Body of pancreas (tissue), 4 donors: Measurements from ENCODE around the gene DOK3. TPM values are rescaled to one million over a fixed set of nuclear protein-coding genes. Genes with fewer than 3 reads are reported as not detected.
"Not testable (repeated sequence)": the region's sequence is repeated elsewhere in the genome, so short reads cannot be mapped to it uniquely, and the experiment has no call there.

Experiments used
- ATAC-seq: fragments of 150-250 bp; one replicate; pipeline ENCODE4 v1.9.1; 2016
- DNase-seq, 4 donors: peaks; one replicate each; pipeline ENCODE4 v3.0.0-alpha.2; 2019
- H3K27ac ChIP-seq, 4 donors: fragments of 200-600 bp; sonication (generic); 1 replicate in 3 of 4; 2 replicates in 1 of 4; pipeline versions ENCODE4 v1.5.1 to v1.6.1; 2016 to 2019; ENCODE audit warnings: mild to moderate bottlenecking in 1 of 4, mixed read lengths in 1 of 4, moderate library complexity in 1 of 4
- H3K27me3 ChIP-seq, 2 donors: fragments of 200-600 bp; sonication (generic); one replicate each; pipeline ENCODE4 v1.6.0; 2016; ENCODE audit warnings: mild to moderate bottlenecking in 1 of 2
- H3K36me3 ChIP-seq, 2 donors: fragments of 200-600 bp; sonication (generic); replicated peaks in 1 of 2; 2 replicates each; pipeline ENCODE4 v1.5.1; 2016; ENCODE audit warnings: low read depth in 2 of 2; ENCODE audit not compliant: insufficient read depth in 1 of 2
- H3K4me1 ChIP-seq: fragments of 200-600 bp; sonication (generic); one replicate; pipeline ENCODE4 v1.6.0; 2016
- H3K4me3 ChIP-seq, 2 donors: fragments of 200-600 bp; sonication (generic); 1 replicate in 1 of 2; 2 replicates in 1 of 2; pipeline ENCODE4 v1.5.1; 2016 to 2019
- H3K9me3 ChIP-seq, 3 donors: fragments of 200-600 bp; sonication (generic); 1 replicate in 2 of 3; 2 replicates in 1 of 3; pipeline ENCODE4 v1.5.1; 2016
- POLR2A ChIP-seq, 3 donors: fragments of 450-650 bp; IDR thresholded peaks; one replicate each; pipeline ENCODE4 v1.6.1; 2016; ENCODE audit warnings: antibody characterized with exemption in 3 of 3, mild to moderate bottlenecking in 2 of 3
- WGBS, 2 donors: methylation state at CpG; one replicate each; pipeline ENCODE4 v1.1.5; 2017; 5-methylcytosine and 5-hydroxymethylcytosine counted together
- intact Hi-C: fragments of 100-400 bp; cut with DNase I; formaldehyde crosslinking; loops from one replicate; pipeline ENCODE4 v1.15.1; 2023
- total RNA-seq, 2 donors: library from RNA; depleted of rRNA; stranded (reverse); fragments of >200 nt; gene quantifications; one replicate each; pipeline ENCODE4 v1.1.0, GENCODE V29; 2016
- TF ChIP-seq, protein P1 (sequence below), 7 experiments: fragments of 450-650 bp in 4 of 7; fragments of 200-600 bp in 3 of 7; sonication (generic) in 3 of 7; IDR thresholded peaks; one replicate each; pipeline ENCODE4 v1.5.1; 2016 to 2019; ENCODE audit warnings: antibody characterized with exemption in 7 of 7

DOK3 gene
- total RNA-seq, 2 donors from 2014 or later = 3.3 to 5.4 TPM

DNA sequence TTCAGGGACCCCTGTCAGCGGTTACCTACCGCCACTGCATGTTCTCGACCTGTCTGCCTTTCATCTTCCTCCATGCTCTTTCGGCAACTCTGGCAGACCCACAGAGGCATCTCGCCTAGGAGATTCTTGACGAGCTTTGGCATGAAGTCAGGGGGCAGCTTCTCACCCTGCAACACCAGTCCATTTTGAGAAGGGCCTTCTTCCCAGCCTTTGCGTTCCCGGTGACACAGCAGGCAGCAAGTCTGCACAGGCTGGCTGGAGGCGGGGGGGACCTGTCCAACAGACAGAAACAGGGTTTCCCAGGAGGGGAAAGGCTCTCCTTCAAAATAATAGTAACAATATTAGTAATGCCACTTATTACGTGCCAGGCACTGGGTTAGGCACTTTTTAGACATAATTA, 29.2 kb upstream of the DOK3 start:
- peaks cover 0 to 6% of the 10 kb centered on the region in 2 donors for H3K36me3 ChIP-seq
- 92% methylated on average over 10 of the region's 10 CpGs for WGBS, 2 donors
- TF ChIP-seq, protein P1, sequence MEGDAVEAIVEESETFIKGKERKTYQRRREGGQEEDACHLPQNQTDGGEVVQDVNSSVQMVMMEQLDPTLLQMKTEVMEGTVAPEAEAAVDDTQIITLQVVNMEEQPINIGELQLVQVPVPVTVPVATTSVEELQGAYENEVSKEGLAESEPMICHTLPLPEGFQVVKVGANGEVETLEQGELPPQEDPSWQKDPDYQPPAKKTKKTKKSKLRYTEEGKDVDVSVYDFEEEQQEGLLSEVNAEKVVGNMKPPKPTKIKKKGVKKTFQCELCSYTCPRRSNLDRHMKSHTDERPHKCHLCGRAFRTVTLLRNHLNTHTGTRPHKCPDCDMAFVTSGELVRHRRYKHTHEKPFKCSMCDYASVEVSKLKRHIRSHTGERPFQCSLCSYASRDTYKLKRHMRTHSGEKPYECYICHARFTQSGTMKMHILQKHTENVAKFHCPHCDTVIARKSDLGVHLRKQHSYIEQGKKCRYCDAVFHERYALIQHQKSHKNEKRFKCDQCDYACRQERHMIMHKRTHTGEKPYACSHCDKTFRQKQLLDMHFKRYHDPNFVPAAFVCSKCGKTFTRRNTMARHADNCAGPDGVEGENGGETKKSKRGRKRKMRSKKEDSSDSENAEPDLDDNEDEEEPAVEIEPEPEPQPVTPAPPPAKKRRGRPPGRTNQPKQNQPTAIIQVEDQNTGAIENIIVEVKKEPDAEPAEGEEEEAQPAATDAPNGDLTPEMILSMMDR (IDR thresholded peaks at IDR 0.05) = no peak
- no peak for TF ChIP-seq POLR2A (IDR thresholded peaks at IDR 0.05)
- intact Hi-C loops = no loop called here
- DNase-seq = no peak
- peaks cover 39% of the 10 kb centered on the region for H3K4me1 ChIP-seq
- ATAC-seq = no peak
- no peaks in the 10 kb centered on the region for H3K27me3 ChIP-seq
- peak overlapping the region in 1 of 4 donors; percentile 76 for H3K27ac ChIP-seq
- H3K9me3 ChIP-seq = no peaks in the 10 kb centered on the region
- no peak overlapping the region for H3K4me3 ChIP-seq

DNA sequence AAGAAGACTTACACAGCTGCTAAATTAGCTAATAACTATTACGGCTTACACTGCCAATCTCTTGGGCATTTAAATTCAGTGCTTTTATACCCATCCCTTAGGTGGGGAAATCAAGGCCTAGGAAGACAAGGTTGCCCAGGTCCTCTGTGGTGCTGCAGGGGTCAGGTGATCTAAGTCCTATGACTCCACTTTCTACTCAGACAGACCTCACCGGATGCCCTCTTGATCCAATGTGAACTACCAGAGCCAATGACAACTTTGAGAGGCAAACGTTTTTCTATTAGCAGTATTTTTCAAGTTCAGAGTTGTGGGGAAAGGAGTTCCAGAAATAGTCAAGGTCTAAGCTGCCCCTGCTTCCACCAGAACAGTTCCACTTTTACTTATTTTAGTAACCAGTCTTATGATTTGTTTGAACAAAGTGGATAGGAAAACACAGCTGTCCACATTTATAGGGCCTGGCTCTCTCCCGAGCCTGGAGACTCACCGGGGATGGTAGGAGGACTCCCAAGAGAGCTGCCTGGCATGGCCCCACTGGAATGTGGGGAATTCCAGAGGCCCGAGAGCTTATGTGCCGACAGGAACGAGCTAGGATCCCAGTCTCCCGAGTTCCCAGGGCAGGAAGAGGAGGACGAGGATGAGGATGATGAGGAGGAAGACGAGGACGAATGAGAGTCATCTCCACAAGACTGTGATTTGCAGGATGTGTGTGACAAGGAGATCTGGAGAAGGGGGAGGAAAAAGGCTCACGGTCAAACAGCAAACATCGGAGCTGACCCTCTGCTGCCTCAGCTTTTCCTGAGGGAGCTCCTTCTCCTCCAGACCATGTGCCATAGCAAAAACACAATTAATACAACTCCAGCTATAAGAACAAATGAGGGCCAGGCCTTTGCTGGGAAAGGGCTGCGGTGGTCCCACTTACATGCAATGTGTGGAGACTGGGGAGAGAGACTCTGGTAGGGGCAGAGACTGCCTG, 28.0 kb upstream of the DOK3 start:
- H3K36me3 ChIP-seq = peaks cover 0 to 8% of the 10 kb centered on the region in 2 donors
- ATAC-seq (peak; percentile 81), DNase-seq (peak; percentile 37 to 57 (median 52))
- intact Hi-C loops = no loop called here
- H3K9me3 ChIP-seq = no peaks in the 10 kb centered on the region
- H3K4me3 ChIP-seq = no peak overlapping the region
- no peak for TF ChIP-seq POLR2A (IDR thresholded peaks at IDR 0.05)
- TF ChIP-seq, protein P1 (IDR thresholded peaks at IDR 0.05) = no peak
- 23 to 33% methylated on average over 15 of the region's 15 CpGs for WGBS, 2 donors
- peak overlapping the region; percentile 6 to 76 (median 48) for H3K27ac ChIP-seq
- H3K27me3 ChIP-seq = no peaks in the 10 kb centered on the region
- H3K4me1 ChIP-seq = peaks cover 39% of the 10 kb centered on the region

DNA sequence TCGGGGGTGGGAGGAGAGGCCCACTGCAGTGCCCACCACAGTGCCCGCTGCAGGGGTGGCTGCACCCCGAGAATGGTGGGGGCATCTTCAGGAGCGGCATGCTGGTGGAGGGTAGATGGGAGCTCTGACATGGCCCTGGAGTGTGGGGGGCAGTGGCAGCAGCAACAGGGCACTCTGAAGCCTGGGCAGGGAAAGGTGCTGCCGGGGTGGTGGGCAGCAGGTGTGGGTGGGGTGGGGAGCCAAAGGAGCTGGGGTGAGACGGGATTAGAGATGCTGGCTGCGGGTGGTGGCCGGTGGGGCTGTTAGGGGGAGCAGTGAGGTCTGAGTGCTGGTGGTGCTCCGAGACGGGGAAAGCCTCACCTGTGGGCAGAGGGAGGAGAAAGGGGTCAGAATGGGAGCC, 26.8 kb upstream of the DOK3 start:
- WGBS, 2 donors = 86 to 94% methylated on average over 10 of the region's 10 CpGs

DNA sequence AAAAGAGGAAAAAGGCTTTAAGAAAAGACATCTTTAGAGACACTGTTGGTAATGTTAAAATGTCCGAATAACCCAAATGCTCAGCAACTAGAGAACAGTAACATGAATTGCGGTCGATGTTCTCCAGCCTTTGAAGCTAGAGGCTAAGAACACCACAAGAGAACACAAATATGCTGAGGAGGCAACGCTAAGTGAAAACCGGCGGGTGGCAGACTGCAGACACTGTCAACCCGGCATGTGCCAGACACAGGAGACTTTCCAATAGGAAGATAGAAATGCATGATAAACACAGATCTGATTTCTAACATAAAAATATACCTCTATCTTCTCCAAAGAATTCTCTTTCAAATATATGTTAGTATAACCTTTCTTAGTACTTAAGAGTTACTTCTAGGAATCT, 25.5 kb upstream of the DOK3 start:
- Histone ChIP-seq H3K36me3 (peaks cover 0 to 21% of the 10 kb centered on the region in 2 donors), H3K27me3 (no peaks in the 10 kb centered on the region), H3K4me3 (no peak overlapping the region), H3K4me1 (peaks cover 39% of the 10 kb centered on the region), H3K9me3 (no peaks in the 10 kb centered on the region), H3K27ac (no peak overlapping the region)
- ATAC-seq = no peak
- no peak for DNase-seq
- no peak for TF ChIP-seq POLR2A (IDR thresholded peaks at IDR 0.05)
- TF ChIP-seq, protein P1 (IDR thresholded peaks at IDR 0.05) = no peak
- intact Hi-C loops = no loop called here
- WGBS, 2 donors = 88 to 90% methylated on average over 7 of the region's 7 CpGs

More for the DNA sequence above, 26.8 kb upstream of the DOK3 start:
- Histone ChIP-seq H3K4me3 (no peak overlapping the region), H3K27me3 (no peaks in the 10 kb centered on the region), H3K36me3 (peaks cover 0 to 15% of the 10 kb centered on the region in 2 donors), H3K9me3 (no peaks in the 10 kb centered on the region), H3K27ac (peak overlapping the region in 2 of 4 donors; percentile 70 to 76), H3K4me1 (peaks cover 39% of the 10 kb centered on the region)
- TF ChIP-seq, protein P1 (IDR thresholded peaks at IDR 0.05) = no peak
- no peak for TF ChIP-seq POLR2A (IDR thresholded peaks at IDR 0.05)
- intact Hi-C loops = no loop called here
- ATAC-seq (no peak), DNase-seq (no peak)

DNA sequence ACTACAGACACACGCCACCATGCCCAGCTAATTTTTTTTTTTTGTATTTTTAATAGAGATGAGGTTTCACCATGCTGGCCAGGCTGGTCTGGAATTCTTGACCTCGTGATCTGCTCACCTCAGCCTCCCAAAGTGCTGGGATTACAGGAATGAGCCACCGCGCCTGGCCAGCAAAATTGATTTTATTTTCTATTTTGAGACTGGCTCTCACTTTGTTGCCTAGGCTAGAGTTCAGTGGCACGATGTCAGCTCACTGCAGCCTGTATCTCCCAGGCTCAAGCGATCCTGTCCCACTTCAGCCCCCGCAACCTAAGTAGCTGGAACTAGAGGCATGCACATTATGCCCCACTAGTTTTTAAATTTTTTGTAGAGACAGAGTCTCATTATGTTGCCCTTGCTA, 24.8 kb upstream of the DOK3 start:
- ATAC-seq, H3K27me3 ChIP-seq, H3K4me3 ChIP-seq, intact Hi-C loops, H3K27ac ChIP-seq, DNase-seq, H3K9me3 ChIP-seq: not testable (repeated sequence)
- peaks cover 32% of the 10 kb centered on the region for H3K4me1 ChIP-seq
- 92 to 93% methylated on average over 7 of the region's 7 CpGs for WGBS, 2 donors
- H3K36me3 ChIP-seq = peaks cover 0 to 25% of the 10 kb centered on the region in 2 donors
